KBM-7 (cell line): ENCODE measurements around the gene TWIST2.

Experiments used
- DNase-seq: peaks from one replicate; pipeline ENCODE4 v3.0.0-alpha.2; 2015
- in situ Hi-C: fragments of 300-500 bp; cut with MboI; formaldehyde crosslinking; loops from 2 replicates; pipeline ENCODE4 v1.14.3; 2020; ENCODE audit warnings: low sequenced_read_pairs, low pct_unique_long_range_greater_than_20kb, mixed read lengths

The TWIST2 gene

DNA sequence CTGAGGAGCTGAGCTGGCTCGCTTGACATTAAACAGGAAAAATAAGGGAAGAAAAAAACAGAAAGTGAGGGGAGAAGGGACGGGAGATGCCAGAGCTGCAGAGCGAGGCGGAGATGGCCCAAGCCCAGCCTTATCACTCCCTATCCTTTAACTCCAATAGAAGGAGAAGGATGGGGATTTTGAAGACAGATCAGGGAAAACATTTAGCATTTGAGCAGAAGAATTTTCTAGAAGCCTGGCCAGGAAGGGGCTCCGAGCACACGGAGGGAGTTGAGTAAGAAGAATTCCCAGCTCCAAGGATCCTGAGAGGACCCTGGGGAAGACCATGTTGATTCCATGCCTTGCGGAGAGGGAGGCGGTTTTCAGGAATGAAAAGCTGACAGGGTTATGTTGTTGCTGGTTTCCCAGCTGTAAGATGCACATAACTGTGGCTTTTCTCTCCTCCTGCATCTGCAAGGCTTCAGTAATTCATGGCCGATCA lies 35.6 kb downstream of the TWIST2 start:
- no peak for DNase-seq
- in situ Hi-C loops: no loop called here

- no peak for DNase-seq
- in situ Hi-C loops: no loop called here
Measured at GRCh38 chr2:238884122-238884811, 36.4 kb downstream of the TWIST2 start.

DNA sequence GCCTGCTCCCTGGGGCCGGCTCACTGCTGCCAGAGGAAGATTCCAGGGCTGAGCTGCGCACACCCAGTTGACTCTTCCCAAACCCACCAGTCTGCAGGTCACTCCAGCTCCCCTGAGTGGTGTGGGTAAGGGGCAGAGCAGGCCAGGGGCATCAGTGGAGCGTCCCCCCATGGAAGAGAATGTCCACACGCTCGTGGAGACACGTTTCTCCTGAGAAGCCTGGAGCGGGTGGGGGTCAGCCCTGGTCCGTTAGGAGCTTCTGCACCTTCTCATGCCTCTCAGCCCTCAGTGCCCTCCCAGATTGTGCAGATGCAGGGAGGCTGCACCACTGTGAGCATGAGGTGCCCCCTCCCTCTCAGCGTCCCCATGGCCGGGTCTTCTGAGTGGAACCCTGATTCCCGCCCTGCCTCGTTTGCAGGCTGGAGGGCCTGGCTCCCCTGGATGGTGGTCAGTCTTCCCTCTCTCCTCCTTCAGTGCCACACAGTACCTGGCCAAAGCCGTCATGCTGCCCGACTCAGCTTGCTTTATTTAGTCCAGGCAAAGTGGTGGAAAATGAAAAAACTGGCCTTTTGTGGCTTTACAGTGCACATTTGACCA lies 37.0 kb downstream of the TWIST2 start:
- in situ Hi-C loops: no loop called here
- no peak for DNase-seq

DNA sequence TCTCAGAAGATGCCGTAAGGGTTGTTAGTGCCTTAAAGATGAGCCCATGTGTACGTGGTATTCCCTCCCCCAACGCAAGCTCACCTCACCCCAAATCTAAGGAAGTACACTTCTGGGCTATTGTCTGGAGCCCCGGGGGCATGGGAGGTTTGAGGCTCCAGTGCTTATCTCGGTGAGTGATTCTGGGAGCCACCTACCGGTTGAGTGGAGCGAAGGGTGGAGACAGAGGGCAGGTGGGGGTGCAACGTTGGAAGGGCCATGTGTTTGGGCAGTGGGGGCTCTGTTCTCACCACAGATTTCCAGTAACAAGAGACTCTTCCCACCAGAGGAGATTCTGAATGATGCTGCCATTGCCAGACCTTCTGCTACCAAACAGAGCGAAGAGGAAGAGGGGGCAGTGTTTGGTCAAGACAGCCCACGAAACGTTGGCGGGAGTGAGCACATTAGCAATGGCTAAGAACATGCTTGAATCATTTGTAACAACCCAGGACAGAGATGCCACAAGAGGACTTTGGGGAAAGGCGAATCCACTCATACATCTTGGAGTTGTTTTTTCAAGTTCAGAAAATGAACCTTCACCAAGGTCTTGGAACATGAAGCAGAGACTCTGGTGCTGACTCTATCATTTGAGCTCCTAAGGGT lies 38.7 kb downstream of the TWIST2 start:
- in situ Hi-C loops: no loop called here

GRCh38 chr2:238887616-238888015 lies 39.7 kb downstream of the TWIST2 start:
- in situ Hi-C loops: no loop called here

More for the DNA sequence above, 38.7 kb downstream of the TWIST2 start:
- DNase-seq: no peak

DNA sequence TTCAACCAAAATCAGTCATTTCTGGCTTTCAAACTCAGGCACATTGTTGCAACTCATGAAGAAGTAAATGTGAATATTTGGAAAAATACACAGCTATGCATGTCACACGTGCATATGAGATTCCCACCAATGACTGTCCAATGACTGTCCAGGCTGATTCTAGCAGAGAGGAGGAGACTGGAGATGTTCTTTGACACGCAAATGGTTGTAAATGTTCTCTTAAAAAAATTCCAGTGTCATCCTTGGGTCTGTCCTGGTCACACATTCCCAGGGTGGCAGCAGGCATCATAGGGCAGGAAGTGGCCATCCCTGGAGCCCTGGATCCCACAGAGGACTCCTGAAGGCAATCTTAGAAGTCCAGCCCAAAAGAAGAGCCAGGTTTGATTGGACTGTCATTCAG lies 40.9 kb downstream of the TWIST2 start:
- no peak for DNase-seq
- in situ Hi-C loops: no loop called here

More at GRCh38 chr2:238887616-238888015, 39.7 kb downstream of the TWIST2 start:
- DNase-seq: no peak

DNA sequence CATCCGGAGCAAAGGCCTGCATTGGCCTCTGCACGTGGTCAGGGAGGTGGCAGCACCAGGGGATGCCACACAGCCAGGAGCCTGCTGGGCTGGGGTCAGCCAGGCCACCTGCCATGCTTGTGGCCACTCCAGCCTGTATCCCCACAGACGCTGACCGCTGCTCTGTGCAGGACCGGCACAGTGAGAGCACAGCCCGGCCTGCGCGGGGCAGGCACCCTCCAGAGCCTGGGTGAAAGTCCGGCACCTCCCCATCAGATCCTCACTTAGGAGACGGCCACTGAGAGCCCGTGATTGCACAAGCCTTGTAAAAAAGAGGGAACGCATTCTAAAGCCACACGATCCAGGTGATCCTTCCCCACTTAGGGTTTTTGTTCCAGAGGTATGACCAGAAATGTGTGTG lies 42.2 kb downstream of the TWIST2 start:
- in situ Hi-C loops: no loop called here
- no peak for DNase-seq

GRCh38 chr2:238890618-238891456 lies 43.0 kb downstream of the TWIST2 start:
- in situ Hi-C loops: no loop called here
- DNase-seq: no peak

GRCh38 chr2:238891457-238892203 lies 43.7 kb downstream of the TWIST2 start:
- in situ Hi-C loops: no loop called here
- DNase-seq: no peak

- in situ Hi-C loops: no loop called here
- DNase-seq: no peak
Measured at GRCh38 chr2:238892204-238892500, 44.3 kb downstream of the TWIST2 start.

DNA sequence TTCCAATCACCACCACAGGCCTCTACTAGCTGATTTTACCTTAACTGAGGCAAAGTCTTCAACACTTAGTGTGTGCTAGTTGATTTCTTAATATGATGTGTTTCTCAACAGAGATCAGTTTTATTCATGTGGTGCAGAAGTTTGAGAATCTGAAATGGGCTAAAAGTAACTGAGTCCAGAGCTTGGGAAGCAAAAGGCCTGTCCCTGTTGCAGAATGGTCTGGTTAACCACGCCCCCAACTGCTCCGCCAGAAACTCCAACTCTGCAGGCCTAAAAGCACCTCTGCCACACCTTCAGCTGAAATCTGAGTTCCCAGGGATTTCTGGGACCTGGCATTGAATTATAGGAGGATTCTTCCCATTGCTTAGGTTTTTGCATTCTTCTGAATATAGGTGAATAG lies 44.9 kb downstream of the TWIST2 start:
- in situ Hi-C loops: no loop called here
- DNase-seq: no peak

- DNase-seq: no peak
Measured at GRCh38 chr2:238893349-238894000, 45.6 kb downstream of the TWIST2 start.

GRCh38 chr2:238894226-238894949 lies 46.5 kb downstream of the TWIST2 start:
- in situ Hi-C loops: no loop called here

More at GRCh38 chr2:238893349-238894000, 45.6 kb downstream of the TWIST2 start:
- in situ Hi-C loops: no loop called here

DNA sequence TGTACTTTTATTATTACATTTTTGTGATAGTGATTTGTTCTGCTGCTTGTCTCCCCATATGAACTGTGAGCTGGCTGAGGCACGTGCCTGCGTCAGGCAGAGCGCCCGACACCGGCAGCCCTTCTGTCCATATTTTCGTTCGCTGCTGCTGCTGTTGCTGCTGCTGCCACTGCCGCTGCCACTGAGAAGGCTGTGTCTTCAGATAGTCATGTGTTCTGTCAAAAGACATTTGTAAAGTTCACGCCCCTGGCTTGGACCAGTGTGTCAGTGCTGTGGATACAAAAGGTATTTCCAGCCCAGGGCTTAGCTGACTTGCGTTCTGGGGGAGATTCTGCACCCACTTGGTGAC lies 47.0 kb downstream of the TWIST2 start:
- in situ Hi-C loops: no loop called here
- no peak for DNase-seq

More at GRCh38 chr2:238894226-238894949, 46.5 kb downstream of the TWIST2 start:
- no peak for DNase-seq

- no peak for DNase-seq
- in situ Hi-C loops: no loop called here
Measured at GRCh38 chr2:238895361-238895882, 47.5 kb downstream of the TWIST2 start.

DNA sequence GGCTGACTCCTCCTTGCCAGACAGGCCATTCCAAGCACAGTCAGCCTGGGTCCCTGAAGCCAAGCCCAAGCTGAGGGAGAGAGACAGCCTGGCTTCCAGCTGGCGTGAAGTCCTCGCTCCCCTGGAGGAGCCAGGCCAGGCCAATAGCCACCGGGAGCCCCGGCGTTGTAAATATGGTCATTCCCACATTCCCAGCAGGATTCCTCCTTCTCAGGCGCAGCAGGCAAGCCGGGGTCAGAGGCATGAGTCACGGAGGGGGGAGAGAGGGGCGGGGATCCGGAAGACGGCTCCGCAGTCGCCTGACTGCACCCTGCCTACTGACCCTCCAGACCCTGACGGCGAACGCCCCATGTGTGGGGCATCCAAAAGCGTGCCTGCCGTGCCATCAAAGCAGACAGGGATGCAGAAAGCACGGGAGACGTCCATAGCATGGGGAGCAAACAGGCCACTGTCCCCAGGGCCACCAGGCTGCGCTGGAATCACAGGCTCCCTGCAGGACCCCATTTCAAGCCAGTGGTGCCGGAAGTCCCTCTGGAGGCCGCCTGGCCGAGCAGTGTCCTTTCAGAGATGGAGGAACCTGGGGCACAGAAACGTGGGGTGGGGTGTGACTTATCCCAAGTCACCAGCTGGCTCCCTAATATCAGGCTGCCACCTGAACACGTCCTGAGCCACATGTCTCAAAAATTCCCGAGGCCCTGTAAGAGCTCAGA lies 48.2 kb downstream of the TWIST2 start:
- in situ Hi-C loops: no loop called here
- DNase-seq: no peak

DNA sequence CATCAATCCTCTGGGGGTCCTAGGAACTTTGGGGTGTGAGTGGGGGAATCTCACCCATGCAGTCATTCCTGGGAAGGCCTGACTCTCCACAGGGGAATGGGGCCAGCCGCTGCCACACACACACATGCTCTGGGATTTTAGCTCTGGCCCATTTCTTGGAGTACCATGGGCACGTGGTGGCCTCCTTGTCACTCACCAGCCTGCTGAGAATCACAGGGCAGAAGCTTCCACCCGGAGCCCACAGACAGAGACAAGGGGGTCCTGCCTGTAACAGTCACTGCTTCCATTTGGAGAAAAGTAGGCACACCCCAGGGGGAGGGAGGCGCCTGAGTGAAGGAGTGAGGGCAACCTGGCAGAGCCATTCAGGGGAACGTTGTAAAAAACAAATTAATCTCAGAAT lies 48.8 kb downstream of the TWIST2 start:
- in situ Hi-C loops: no loop called here

More for the DNA sequence above, 48.8 kb downstream of the TWIST2 start:
- no peak for DNase-seq
